Measurements from ENCODE around the gene UBQLN4.
"Not testable (repeated sequence)": the region's sequence is repeated elsewhere in the genome, so short reads cannot be mapped to it uniquely, and the experiment has no call there.

UBQLN4 gene

DNA sequence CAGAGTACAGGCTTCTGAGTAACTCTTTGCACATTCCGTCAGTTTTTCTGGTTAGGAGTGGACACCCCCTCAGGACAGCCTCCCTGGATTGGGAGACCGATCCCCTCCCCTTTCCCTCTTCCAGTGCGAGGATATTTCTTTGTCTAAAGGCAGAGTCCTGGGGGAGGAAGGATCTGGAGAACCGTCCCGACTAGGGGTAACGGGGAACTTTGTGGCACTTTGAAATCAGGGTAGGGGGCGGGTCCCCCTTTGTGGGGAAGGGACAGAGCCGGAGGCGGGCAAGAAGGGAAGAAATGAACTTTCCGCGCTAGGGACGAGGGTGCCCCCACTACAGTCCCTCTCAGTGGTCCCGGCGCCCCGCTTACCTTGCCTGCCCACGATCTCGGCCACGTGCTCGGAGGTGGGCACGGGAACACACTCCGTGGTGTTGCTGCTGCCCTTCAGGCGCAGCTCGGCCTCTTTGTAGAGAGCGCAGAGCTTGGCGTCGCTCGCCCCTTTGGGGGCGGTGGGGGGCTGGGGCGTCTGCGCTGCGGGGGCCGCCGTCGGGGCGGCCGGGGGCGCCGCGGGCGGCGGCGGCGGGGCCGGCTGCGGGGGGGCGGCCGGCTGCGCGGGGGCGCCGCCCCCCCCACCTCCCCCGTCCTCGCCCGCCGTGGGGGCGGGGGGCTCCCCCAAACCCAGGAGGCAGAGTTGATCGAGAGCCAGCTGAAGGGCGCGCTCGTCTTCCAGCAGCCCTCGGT is 27.8 kb upstream of the UBQLN4 start:
- DNase-seq (ENCODE audit: low spot score): no peak

DNA sequence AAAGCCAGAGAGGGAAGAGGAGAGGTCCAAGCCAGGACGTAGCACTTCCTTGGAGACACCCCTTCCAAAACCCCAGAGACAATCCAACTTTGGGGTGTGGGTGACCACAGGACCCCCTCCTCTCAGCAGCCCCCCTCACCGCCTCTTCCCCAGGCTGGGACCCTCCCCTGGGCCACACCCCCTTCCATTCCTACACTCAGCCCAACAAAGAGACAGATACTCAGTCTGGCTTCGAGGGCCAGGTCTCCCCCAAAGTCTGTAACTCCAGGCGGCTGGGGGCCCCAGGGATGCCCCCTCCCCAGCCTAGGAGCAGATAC is 27.2 kb upstream of the UBQLN4 start:
- no peak for DNase-seq (ENCODE audit: low spot score)

DNA sequence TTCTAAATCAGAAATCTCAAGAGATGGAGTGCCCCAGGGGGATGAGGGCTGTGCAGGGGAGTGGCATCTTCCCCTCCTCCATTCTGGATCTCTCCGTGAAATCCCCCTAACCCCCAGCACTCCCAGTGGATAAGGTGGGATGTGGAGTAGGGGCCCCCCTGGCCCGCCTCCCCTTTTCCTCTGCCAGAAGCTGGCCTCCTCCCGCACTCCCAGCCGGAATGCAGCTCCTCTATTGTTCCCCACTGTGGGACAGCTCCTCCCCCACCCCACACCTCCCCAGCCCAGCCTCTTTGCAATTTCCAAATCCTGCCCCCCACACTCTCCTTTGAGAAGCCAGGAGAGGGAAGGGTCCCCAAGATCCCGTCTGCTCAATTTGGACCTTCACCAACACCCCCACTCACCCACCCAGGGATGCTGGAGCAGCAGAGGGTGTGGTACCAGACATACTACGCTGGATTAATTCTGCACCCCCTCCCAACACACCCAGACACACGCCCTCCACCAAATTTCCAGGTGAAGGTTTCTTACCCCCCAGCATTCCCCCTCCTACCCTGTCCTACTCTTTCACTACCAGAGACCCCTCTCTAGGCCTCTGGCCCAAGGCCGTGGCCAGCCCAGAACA is 26.8 kb upstream of the UBQLN4 start:
- no peak for DNase-seq (ENCODE audit: low spot score)

DNA sequence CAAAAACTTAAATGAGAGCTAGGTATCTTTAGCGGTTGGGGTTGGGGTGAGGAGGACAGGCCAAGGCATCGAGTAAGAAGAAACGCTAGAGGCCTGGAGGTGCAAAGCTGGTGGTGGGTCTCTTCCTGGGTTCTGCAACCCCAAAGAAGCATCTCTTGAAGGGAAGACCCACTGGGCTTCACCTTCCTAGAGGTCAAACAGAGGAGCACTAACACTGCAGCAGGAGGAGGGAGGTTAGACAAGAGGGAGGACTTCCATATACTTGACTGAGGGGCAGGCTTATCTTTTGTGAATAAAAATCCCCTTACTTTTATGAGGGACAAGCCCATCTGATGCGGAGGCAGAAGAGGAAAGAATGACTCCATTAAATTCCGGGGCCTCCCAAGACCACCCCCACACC is 26.2 kb upstream of the UBQLN4 start:
- DNase-seq (ENCODE audit: low spot score): no peak

DNA sequence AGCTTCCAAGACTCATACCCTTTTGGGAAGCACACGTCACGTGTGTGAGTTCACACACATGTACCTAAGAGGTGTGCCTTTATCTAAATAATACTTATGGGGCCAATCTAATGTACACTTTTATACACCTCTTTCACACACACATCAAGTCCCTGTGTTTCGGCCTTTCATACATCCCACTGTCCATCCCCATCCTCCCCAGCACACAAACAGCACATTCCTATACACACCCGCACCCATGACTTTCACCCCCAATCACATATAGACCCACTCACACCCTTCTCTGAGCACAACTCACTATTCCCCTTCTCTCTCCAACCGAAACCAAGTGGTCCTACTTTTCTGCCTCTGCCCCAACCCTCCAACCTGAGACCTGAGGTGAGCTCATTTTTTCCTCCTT is 25.1 kb upstream of the UBQLN4 start:
- no peak for DNase-seq (ENCODE audit: low spot score)

DNA sequence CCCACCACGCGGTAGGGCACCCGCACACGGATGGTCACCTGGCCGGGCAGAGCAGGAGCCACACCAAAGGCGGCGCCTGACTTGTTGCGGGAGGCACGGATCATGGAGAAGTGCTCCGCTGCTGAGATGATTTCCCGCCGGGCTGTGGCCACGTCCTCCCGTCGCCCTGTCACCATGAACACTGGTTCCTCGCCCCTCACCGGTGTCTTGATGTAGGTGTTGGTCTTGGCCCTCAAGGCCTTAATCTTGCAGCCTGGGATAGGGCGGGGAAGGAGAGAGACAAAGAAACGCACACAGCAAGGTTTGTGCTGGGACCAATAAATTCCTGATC is 23.8 kb upstream of the UBQLN4 start:
- DNase-seq (ENCODE audit: low spot score): no peak

DNA sequence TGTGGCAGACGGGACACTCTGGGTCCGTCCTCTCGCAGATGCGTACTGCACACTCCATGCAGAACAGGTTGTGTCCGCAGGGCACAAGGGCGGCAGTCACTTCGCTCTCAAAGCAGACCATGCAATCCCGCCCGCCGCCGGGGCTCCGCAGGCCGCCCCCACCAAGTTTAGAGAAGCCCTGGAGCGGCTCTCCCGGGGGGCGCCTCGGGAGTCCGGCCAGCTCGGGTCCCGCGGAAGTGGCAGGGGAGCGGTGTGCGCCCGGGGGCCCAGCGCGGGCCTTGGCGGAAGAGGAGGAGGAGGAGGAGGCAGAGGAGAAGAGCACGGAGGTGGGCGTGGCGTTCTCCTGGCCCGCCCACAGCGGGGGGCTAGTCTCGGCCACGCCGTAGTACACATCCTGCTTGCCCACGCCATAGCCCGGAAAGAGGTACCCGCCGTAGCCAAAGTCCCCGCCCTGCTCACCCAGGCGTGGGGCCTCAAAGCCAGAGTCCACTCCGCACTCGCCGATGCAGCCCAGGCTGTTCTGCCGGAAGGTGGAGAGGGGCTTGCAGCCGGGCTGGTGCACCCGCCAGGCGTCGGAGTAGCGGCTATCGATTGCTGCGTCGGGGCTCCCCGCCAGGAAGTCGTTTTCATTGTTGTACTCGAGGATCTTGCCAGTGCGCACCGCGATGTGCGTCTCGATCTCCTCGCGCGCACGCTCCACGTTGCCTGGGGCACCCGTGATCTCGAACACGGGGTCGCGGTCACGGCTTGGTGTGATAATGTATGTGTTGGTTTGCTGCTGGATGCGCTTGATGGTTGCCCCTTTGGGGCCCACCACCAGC is 23.2 kb upstream of the UBQLN4 start:
- peak; percentile 80 for DNase-seq (ENCODE audit: low spot score)

DNA sequence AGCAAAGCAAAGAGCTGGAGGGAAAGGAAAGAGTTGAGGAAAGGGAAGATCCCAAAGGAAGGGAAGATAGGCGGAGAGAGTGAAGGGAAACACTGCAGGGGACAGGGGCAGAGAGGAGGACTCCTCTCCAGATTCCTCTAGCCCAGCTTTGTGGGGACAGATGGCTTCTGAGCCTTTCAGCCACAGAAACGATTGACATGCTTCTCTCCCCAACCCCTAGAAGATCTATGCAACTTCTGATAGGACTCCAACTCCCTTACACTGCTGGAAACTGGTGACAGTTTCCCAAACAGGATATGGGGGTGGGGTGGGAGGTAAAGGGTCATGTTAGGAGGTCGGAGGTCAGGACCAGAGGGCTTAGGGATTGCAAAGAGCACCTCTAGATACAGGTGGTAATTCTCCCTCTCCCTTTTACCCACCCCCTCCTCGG is 22.2 kb upstream of the UBQLN4 start:
- no peak for DNase-seq (ENCODE audit: low spot score)

DNA sequence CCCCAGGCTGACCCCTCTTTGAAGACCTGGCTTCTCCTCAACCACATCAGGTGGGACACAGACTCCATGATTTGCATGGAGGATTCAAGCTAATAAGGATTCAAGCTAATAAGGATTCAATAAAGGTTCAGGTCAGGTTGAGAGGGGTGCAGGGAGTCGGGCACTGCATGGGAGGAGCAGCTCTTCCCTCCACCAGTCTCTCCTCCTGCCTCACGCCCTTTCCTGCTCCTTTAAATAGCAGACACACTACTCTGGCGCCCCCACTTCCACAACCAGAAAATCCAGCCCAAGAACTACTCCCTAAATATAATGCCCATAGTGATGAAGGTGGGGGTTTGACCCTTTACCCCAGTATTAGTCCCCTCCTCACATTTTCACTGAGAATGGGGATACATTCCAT is 21.6 kb upstream of the UBQLN4 start:
- no peak for DNase-seq (ENCODE audit: low spot score)

DNA sequence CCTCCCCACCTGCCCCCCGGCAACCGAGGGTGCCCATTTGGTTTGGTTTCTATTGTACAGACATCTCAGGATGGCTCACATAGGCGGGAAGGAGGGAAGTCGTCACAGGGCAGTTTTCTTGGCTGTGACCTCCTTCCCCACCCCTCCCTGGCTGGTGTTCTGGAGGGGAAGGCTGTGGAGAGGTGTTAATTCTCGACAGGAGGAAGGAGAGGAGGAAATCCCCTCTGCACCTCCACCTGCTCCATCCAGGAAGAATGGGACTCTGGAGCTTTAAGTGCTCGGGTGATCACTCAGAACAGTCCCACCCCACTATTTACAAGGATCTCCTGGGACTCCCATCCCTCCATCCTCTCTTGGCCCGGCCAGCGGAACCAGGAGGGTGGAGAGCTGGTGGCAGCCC is 21.1 kb upstream of the UBQLN4 start:
- DNase-seq (ENCODE audit: low spot score): no peak

DNA sequence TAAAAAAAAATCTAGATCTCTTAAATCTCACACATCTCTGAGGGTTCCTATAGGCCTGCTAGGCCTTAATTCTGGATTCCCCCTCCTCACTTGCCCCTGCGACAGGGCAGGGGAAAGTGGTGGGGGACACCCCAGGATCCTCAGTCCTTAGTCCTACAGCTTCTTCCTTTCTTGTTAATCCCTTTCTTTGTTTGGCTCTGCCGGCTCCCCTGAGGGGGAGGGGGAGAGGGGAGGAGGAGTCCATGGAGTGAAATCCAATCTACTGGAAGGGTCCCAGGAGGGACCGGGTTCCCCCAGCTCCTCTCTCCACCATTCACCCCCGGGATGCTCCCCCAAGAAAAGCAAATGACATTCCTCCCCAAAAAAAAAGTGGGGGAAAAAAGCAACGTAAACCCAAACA is 20.1 kb upstream of the UBQLN4 start:
- DNase-seq (ENCODE audit: low spot score): peak; percentile 88

DNA sequence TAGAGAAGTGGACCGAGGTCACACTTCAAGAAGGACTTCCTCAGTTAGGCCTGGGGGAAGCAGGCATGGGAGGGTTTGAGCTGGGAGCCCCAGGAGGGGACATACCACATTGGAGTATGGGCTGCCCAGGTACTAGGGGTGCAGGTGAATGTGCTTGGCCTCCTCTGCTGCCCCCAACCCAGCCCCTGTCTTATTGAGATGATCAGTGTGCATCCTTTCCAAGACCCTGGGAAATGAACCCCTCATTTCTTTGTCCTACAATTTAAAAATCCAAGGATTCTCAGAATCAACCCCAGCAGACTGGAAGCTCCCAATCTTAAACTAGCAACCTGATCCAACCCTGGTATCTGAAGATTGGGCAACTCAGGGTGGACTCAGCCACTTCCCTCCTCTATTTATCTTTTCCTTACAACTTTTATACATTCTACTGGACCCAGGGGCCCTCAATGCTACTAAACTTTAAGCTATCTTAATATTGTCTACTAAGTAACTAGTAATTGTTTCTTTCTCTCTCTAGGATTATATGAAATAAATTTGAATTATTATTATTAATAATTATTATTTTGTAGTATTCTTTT is 19.6 kb upstream of the UBQLN4 start:
- DNase-seq (ENCODE audit: low spot score): no peak

DNA sequence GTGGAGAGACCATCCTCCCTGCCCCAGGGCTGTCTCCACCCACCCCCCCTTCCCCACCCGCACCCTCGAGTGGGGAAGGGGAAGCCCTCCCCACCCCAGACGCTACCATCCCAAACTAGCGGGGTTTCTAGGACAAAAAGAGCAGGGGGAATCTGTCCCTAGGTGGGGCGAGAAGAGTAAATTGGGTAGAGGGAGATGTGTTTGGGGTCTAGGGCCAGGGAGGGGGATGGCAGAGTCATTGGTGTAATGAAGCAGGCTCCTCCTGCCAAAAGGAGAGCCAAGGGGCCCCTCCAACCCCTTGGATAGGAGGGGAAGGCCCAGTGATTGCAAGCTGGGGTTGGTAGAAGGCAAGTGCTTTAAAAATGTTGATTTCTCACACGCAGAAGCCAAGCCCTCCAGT is 18.7 kb upstream of the UBQLN4 start:
- DNase-seq (ENCODE audit: low spot score): no peak

DNA sequence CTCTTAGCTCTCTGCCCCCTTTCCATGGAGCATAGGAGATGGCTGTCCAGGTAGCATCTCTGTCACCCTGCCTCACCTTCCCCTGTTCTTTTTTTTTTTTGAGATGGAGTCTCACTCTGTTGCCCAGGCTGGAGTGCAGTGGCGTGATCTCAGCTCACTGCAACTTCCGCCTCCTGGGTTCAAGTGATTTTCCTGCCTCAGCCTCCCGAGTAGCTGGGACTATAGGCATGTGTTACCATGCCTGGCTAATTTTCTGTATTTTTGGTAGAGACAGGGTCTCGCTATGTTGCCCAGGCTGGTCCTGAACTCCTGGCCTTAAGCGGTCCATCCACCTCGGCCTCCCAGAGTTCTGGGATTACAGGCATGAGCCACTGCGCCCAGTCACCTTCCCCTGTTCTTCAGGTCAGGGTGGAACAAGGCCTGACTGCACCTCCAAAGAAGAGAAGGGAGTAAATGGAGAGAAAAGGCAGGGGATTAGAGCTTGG is 17.8 kb upstream of the UBQLN4 start:
- DNase-seq (ENCODE audit: low spot score): not testable (repeated sequence)

DNA sequence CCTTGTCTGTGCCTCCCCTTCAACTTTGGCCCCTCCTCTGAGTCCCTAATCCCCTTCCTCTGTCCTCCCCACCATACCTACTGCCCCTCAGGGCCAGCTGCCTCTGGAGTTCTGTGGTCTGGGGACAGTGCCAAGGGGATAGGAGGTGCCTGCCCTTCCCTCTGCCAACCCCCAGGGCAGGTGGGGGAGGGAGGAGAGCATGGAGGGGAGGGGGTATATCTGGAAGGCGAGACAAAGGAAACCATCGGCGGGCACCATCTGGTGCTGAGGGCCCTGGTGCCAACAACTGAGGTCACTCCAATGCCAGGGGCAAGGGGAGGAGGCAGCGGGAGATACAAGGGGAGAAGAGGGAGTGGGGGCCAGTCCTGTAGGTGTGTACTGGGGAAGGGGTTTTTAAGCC is 16.9 kb upstream of the UBQLN4 start:
- no peak for DNase-seq (ENCODE audit: low spot score)

DNA sequence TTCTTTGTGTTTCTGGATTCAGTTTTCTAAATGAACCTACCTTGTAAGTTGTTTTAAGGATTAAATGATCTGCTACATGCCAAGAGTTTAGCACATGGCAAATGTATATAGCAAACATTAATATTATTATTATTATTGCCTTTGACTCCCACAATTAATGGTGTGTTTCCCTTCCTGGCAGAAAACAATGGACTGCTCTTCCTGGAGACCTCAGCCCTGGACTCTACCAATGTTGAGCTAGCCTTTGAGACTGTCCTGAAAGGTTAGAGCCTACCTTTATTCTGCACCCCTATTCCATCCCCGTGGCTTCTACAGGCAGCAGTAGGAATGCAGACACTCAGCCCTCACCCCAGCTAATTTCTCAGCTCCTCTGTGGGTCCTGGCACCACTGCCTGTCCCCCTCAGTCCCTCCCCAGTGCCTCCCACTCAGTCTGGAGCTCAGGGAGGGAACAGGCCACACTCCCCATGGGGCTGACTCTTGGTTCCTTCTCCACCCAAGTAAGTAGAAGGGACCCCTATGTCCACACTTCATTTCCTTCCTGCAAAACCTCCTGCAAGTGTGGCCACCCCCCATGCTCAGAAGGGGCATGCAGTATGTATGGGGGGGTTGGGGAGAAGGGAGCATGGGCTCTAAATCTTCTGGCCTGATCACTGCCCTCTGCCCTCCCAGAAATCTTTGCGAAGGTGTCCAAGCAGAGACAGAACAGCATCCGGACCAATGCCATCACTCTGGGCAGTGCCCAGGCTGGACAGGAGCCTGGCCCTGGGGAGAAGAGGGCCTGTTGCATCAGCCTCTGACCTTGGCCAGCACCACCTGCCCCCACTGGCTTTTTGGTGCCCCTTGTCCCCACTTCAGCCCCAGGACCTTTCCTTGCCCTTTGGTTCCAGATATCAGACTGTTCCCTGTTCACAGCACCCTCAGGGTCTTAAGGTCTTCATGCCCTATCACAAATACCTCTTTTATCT is 16.2 kb upstream of the UBQLN4 start:
- DNase-seq (ENCODE audit: low spot score): no peak

DNA sequence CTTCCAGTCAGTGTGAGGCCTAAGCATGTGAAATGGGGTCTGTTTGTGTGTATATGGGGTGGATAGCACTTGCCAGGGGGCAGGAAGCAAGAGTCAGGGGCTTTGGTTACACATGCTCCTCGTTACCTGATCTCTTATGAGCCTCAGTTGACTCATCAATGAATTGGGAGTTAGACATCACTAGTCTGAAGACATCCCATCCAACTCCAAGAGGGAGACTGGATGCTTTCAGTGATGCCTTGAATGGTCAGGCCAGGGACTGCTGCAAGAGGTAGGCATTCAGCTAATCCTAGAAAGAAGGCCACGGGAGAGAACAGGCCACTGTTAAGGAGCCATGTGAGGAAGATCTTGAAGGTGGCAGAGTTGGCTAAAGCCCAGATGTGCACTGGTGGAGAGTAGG is 13.7 kb upstream of the UBQLN4 start:
- DNase-seq (ENCODE audit: low spot score): no peak

DNA sequence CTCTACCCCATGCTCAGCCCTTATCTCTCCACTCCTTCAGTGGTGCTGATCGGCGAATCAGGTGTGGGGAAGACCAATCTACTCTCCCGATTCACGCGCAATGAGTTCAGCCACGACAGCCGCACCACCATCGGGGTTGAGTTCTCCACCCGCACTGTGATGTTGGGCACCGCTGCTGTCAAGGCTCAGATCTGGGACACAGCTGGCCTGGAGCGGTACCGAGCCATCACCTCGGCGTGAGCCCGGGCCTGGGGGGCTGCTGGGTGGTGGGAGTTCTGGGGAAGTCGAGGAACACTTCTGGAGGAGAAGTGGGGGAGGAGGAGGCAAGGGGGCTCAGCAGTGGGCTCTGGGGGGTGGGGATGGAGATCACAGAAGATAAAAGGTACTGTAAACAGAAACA is 12.3 kb upstream of the UBQLN4 start:
- DNase-seq (ENCODE audit: low spot score): no peak

DNA sequence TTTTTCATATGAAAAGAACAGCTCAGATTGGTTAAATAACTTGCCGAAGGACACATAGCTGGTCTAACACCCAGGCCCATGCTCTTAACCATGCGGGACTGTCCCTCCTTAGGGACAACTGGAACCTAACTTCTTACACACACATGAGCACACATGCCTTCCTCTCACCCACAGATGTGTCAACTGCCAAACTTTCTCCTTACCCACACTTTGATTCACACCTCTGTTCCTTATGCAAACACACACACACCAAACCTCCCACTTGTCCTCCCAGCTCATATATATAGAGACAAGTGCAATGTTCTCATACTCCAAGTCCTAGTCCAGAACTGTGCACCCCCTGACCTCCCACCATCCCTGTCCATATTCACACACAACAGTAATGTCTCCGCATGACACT is 11.6 kb upstream of the UBQLN4 start:
- no peak for DNase-seq (ENCODE audit: low spot score)

DNA sequence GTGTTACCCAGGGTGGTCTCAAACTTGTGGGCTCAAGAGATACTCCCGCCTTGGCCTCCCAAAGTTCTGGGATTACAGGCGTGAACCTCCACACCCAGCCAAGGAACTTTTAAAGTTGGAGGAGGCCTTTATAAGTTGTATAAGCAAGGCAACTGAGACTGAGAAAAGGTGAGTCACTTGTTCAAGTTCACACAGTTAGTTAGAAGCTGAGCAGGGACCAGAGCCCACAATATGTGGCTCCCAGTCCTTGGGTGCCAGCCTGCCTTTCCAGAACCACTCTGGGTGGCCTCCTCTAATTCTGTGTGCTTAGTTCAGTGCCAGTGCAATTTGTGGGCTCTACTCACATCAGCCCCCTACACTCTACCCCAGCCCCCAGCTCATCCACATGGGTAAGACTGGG is 11.0 kb upstream of the UBQLN4 start:
- DNase-seq (ENCODE audit: low spot score): no peak

DNA sequence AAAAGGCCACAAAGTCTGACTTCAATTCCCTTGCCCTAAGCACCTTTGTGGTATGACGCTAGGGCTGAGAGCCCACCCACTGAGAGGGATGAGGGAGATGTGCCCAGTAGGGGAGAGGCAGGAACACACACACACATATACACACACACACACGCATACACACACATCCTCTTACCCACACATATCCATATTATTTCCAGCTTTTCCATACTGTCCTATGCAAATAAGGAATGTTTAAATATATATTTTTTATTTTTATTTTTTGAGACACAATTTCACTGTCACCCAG is 10.3 kb upstream of the UBQLN4 start:
- DNase-seq (ENCODE audit: low spot score): no peak

DNA sequence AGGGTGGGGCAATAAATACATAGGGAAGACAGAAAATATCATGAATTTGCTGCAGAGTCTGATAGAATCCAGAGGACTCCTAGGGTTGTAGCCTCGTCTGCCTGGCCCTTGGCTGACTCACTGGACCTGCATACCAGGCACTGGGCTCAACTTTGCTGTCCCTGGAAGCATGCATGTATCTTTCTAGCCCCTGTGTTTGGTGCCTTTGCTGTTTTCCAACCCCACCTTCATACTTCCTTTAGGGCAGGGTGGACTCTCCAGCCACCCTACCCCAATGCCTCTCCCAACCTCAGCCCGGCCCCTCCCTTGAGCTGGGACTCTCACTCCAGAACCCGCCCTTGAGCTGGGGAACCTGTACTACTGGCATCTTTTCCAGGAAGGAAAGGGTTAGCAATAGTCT is 8.6 kb upstream of the UBQLN4 start:
- no peak for DNase-seq (ENCODE audit: low spot score)

Data from ecto neural progenitor cell (in vitro differentiated cells).